K562 (cell line): Measurements from ENCODE around the gene LRRC4. TPM values are rescaled to one million over a fixed set of nuclear protein-coding genes. Genes with fewer than 3 reads are reported as not detected.

ENCODE experiments used
- CBX5 ChIP-seq: IDR thresholded peaks from 2 replicates; pipeline ENCODE4 v1.6.1; 2014; ENCODE audit warnings: low read depth, borderline replicate concordance
- CREB5 ChIP-seq: fragments of 250-450 bp; sonication (Bioruptor Pico); IDR thresholded peaks from 2 replicates; pipeline ENCODE4 v1.5.0; 2020; ENCODE audit warnings: mild to moderate bottlenecking
- E2F3 ChIP-seq: fragments of 250-450 bp; sonication (Bioruptor Pico); IDR thresholded peaks from 2 replicates; pipeline ENCODE4 v1.4.0; 2020; ENCODE audit warnings: mild to moderate bottlenecking
- GABPB2 ChIP-seq: fragments of 250-450 bp; sonication (Bioruptor Pico); conservative IDR thresholded peaks from 2 replicates; pipeline ENCODE4 v1.5.1; 2021; ENCODE audit warnings: mild to moderate bottlenecking
- KDM2B ChIP-seq: fragments of 250-450 bp; sonication (Bioruptor Pico); IDR thresholded peaks from 2 replicates; pipeline ENCODE4 v1.8.0; 2021; ENCODE audit warnings: mild to moderate bottlenecking, moderate library complexity
- MEF2D ChIP-seq: conservative IDR thresholded peaks from 2 replicates; pipeline ENCODE4 v1.6.1; 2016; ENCODE audit warnings: low read depth, missing genetic modification characterization, missing compliant biosample characterization
- MNT ChIP-seq, 2 experiments: fragments of 450-650 bp; conservative IDR thresholded peaks; 2 replicates each; pipeline ENCODE4 v1.6.1; 2017; ENCODE audit warnings: mild to moderate bottlenecking in 2 of 2, moderate library complexity in 2 of 2
- SP2 ChIP-seq: IDR thresholded peaks from 2 replicates; pipeline ENCODE4 v1.6.1; 2011; ENCODE audit warnings: mild to moderate bottlenecking, low read depth, low read length, moderate library complexity; ENCODE audit not compliant: poor library complexity, severe bottlenecking; ENCODE audit errors: extremely low read depth
- STAT5A ChIP-seq: IDR thresholded peaks from 2 replicates; pipeline ENCODE4 v1.6.1; 2012; ENCODE audit warnings: low read length, inconsistent platforms, borderline replicate concordance
- STAT5B ChIP-seq: fragments of 250-450 bp; sonication (Bioruptor Pico); IDR thresholded peaks from 2 replicates; pipeline ENCODE4 v1.8.0; 2021; ENCODE audit warnings: mild to moderate bottlenecking, inconsistent platforms
- SUPT5H ChIP-seq: fragments of 450-650 bp; IDR thresholded peaks from 2 replicates; pipeline ENCODE4 v1.6.1; 2016
- TFE3 ChIP-seq: fragments of 450-650 bp; formaldehyde crosslinking; IDR thresholded peaks from 2 replicates; pipeline ENCODE4 v1.4.0; 2020; ENCODE audit warnings: mild to moderate bottlenecking, mixed read lengths
- UBTF ChIP-seq, 2 experiments: IDR thresholded peaks; 2 replicates each; pipeline ENCODE4 v1.6.1; 2012; ENCODE audit warnings: improper control_type of control experiment in 2 of 2, low read depth in 2 of 2, low read length in 2 of 2, borderline replicate concordance in 1 of 2
- ZNF133 ChIP-seq: fragments of 250-450 bp; sonication (Bioruptor Pico); IDR thresholded peaks from 2 replicates; pipeline ENCODE4 v1.4.0; 2020; ENCODE audit warnings: mild to moderate bottlenecking
- ZNF707 ChIP-seq: fragments of 250-450 bp; sonication (Bioruptor Pico); conservative IDR thresholded peaks from 2 replicates; pipeline ENCODE4 v1.8.0; 2022; ENCODE audit warnings: inconsistent platforms, mild to moderate bottlenecking, moderate library complexity
- polyA plus RNA-seq, 8 experiments: library from polyadenylated mRNA; depleted of rRNA in 4 of 8; stranded (reverse) in 5 of 8; unstranded in 3 of 8; fragments of >200 nt; fragmentation: Nextera tagmentation in 2 of 8; fragmentation: Illumina TruSeq in 1 of 8; extraction: Ambion mirVana in 2 of 8; extraction: Trizol in 1 of 8; gene quantifications; 2 replicates each; pipeline versions ENCODE4 v1.2.1 to v1.2.3, GENCODE V29; 2011 to 2014; ENCODE audit warnings: inconsistent platforms in 1 of 8, missing spikeins in 1 of 8
- total RNA-seq, 7 experiments: library from RNA; depleted of rRNA in 6 of 7; stranded (reverse); fragments of >200 nt in 6 of 7; fragmentation: Illumina TruSeq in 2 of 7; extraction: Trizol in 2 of 7; gene quantifications; 2 replicates each; pipeline versions ENCODE4 v1.2.1 to v1.2.3, GENCODE V29; 2011 to 2021; ENCODE audit warnings: low replicate concordance in 1 of 7
- TF ChIP-seq, protein P1 (sequence below): fragments of 250-450 bp; sonication (Bioruptor Pico); IDR thresholded peaks from 2 replicates; pipeline ENCODE4 v1.8.0; 2022; ENCODE audit warnings: moderate library complexity, mild to moderate bottlenecking, inconsistent platforms
- TF ChIP-seq, protein P2 (sequence below), 2 experiments: fragments of 200-800 bp in 1 of 2; sonication (Bioruptor generic) in 1 of 2; sonication (generic) in 1 of 2; formaldehyde crosslinking in 1 of 2; IDR thresholded peaks in 1 of 2; conservative IDR thresholded peaks in 1 of 2; 2 replicates each; pipeline versions ENCODE4 v1.5.0 to v1.6.1; 2016 to 2020; ENCODE audit warnings: missing compliant biosample characterization in 1 of 2, missing genetic modification characterization in 1 of 2, missing genetic modification reagents in 1 of 2

LRRC4 gene
- total and polyA plus RNA-seq, 9 of the 15 experiments (the other 6 are each of a cell fraction or from before 2014, with no cell fraction given) = 0.04 to 0.11 TPM; not detected in 7

DNA sequence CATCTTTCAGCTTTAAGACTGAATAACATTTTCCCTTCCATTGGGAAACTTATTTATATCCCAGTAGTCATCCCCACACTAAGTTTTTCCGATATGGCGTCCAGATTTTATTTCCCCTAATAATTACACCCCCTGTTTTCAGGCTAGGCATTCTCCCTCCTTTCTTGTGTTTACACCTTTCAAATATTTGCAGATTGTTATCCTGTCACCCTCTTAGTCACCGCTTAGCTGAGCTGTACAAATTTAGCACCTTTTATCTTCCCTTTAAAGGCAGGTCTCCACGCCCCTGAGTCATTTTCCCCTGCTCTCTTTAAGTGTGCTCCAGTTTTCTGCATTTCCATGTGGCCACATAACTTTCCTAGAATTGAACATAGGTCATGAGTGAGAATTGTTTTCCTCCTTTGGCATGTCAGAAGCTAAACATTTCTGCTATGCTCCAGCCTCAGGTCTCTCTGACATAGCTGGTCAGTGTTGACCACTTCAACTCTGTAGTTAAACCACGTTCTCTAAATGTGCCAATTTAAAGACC is 47.4 kb downstream of the LRRC4 start (continued):
- TF ChIP-seq TFE3 (CRISPR knock-in tag) (no peak), STAT5B (no peak), CBX5 (no peak), MNT (conservative IDR thresholded peaks at IDR 0.05) (peak in 1 of 2 experiments; percentile 48; a peak in 1 of 4 replicates), ZNF133 (CRISPR knock-in tag) (no peak), MEF2D (peak; percentile 62; the same call in 1 of the 2 replicates), GABPB2 (CRISPR knock-in tag) (no peak), ZNF707 (CRISPR knock-in tag) (no peak), SUPT5H (no peak), STAT5A (peak; percentile 46; the same call in 1 of the 2 replicates), E2F3 (CRISPR knock-in tag) (no peak), SP2 (no peak), KDM2B (CRISPR knock-in tag) (no peak), CREB5 (CRISPR knock-in tag) (no peak), UBTF (IDR thresholded peaks at IDR 0.05; ENCODE audit: borderline replicate concordance in 1 of 2, low read depth in 2 of 2, low read length in 2 of 2) (0 out of 4 replicates have a peak, but pooled peaks of 1 of the 2 experiments have one; percentile 41)
- TF ChIP-seq, protein P1, sequence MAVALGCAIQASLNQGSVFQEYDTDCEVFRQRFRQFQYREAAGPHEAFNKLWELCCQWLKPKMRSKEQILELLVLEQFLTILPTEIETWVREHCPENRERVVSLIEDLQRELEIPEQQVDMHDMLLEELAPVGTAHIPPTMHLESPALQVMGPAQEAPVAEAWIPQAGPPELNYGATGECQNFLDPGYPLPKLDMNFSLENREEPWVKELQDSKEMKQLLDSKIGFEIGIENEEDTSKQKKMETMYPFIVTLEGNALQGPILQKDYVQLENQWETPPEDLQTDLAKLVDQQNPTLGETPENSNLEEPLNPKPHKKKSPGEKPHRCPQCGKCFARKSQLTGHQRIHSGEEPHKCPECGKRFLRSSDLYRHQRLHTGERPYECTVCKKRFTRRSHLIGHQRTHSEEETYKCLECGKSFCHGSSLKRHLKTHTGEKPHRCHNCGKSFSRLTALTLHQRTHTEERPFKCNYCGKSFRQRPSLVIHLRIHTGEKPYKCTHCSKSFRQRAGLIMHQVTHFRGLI (CRISPR knock-in tag) = no peak
- TF ChIP-seq, protein P2, sequence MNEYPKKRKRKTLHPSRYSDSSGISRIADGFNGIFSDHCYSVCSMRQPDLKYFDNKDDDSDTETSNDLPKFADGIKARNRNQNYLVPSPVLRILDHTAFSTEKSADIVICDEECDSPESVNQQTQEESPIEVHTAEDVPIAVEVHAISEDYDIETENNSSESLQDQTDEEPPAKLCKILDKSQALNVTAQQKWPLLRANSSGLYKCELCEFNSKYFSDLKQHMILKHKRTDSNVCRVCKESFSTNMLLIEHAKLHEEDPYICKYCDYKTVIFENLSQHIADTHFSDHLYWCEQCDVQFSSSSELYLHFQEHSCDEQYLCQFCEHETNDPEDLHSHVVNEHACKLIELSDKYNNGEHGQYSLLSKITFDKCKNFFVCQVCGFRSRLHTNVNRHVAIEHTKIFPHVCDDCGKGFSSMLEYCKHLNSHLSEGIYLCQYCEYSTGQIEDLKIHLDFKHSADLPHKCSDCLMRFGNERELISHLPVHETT (CRISPR knock-in tag; conservative IDR thresholded peaks at IDR 0.05 in 1 of 2, IDR thresholded peaks at IDR 0.05 in 1 of 2) = no peak
